ENCODE data around the gene CHN1.

DNA sequence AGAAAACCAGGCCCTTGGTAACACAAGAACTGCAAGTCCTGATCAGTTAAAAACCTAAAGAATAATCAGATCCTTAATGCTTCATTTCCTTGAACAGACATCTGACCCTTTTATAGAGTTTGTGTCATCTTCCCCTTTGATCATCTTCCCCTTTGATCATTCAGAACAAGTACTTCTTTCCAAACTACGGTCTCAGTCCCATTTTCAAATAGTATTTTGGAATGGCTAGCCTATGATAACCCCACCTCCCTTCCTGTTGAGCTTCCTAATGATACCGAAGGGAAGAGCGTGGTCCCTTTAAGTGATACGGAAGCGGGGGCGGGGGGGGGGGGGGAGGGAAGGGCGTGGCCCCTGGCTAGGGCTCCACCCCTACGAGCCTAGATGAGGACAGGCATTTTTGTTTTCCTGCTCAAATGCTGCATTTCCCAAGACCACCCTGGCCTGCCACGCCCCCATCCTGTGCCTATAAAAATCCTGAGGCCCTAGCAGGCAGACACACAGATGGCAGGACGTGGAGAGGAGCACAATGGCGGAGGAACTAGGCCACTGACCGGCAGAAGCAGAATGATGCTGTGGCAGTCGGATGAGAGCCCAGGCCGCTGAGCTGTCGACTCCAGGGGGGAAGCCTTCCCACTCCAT is 216.8 kb downstream of the CHN1 start:
- TF ChIP-seq, protein P1, sequence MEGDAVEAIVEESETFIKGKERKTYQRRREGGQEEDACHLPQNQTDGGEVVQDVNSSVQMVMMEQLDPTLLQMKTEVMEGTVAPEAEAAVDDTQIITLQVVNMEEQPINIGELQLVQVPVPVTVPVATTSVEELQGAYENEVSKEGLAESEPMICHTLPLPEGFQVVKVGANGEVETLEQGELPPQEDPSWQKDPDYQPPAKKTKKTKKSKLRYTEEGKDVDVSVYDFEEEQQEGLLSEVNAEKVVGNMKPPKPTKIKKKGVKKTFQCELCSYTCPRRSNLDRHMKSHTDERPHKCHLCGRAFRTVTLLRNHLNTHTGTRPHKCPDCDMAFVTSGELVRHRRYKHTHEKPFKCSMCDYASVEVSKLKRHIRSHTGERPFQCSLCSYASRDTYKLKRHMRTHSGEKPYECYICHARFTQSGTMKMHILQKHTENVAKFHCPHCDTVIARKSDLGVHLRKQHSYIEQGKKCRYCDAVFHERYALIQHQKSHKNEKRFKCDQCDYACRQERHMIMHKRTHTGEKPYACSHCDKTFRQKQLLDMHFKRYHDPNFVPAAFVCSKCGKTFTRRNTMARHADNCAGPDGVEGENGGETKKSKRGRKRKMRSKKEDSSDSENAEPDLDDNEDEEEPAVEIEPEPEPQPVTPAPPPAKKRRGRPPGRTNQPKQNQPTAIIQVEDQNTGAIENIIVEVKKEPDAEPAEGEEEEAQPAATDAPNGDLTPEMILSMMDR (IDR thresholded peaks at IDR 0.05): no peak
- no peak for TF ChIP-seq POLR2A (IDR thresholded peaks at IDR 0.05)
